B cell (primary cell): ENCODE measurements around the gene CLVS2.

Source experiments
- EZH2 ChIP-seq: IDR thresholded peaks from 2 replicates; pipeline ENCODE4 v1.6.1; 2012; ENCODE audit warnings: borderline replicate concordance, low read depth, mild to moderate bottlenecking, moderate library complexity, low read length; ENCODE audit not compliant: insufficient read depth, poor library complexity, severe bottlenecking
- TF ChIP-seq, protein P1 (sequence below): fragments of 200-600 bp; IDR thresholded peaks from one replicate; pipeline ENCODE4 v1.8.0; 2022; ENCODE audit warnings: antibody characterized with exemption, mild to moderate bottlenecking

DNA sequence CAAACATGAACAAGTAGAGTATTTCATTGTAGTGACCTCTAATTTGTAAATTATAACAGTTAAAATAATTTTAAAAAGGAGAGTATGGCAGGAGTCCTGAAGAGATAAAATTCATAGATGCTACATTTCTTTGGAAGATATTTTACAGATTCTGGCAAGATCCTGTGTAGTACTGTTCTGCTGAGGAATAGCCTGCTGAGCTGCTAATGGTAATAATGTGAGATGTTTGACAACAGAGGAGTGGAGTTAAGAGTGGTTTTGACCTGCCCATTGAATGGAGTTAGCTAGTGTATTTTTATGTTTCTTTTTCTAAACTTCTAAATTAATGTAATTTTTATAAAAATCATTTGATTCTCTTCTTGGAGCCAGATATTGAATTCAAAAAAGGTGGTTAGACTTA is 11.8 kb downstream of the CLVS2 start:
- TF ChIP-seq, protein P1, sequence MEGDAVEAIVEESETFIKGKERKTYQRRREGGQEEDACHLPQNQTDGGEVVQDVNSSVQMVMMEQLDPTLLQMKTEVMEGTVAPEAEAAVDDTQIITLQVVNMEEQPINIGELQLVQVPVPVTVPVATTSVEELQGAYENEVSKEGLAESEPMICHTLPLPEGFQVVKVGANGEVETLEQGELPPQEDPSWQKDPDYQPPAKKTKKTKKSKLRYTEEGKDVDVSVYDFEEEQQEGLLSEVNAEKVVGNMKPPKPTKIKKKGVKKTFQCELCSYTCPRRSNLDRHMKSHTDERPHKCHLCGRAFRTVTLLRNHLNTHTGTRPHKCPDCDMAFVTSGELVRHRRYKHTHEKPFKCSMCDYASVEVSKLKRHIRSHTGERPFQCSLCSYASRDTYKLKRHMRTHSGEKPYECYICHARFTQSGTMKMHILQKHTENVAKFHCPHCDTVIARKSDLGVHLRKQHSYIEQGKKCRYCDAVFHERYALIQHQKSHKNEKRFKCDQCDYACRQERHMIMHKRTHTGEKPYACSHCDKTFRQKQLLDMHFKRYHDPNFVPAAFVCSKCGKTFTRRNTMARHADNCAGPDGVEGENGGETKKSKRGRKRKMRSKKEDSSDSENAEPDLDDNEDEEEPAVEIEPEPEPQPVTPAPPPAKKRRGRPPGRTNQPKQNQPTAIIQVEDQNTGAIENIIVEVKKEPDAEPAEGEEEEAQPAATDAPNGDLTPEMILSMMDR: no peak
- no peak for TF ChIP-seq EZH2
